GM12878 (cell line): ENCODE measurements around the gene UST. TPM values are rescaled to one million over a fixed set of nuclear protein-coding genes. Genes with fewer than 3 reads are reported as not detected.

Experiments
- ATAC-seq: fragments of 200-7000 bp; cut with Tn5 transposase; 3 replicates; pipeline ENCODE4 v1.9.1; 2020; ENCODE audit warnings: mild to moderate bottlenecking, moderate library complexity
- BruUV-seq: library from RNA; stranded (reverse); fragments of 400-500 nt; replicated peaks from 2 replicates; lab custom pipeline; 2021; lab: Mats Ljungman, UMichigan
- CTCF ChIA-PET: fragments of 300-600 bp; sonication (Branson Sonifier 250); formaldehyde crosslinking; extraction: SDS; loops from one replicate; lab custom pipeline; 2021; ENCODE audit warnings: inconsistent platforms; lab: Yijun Ruan, JAX
- POLR2A ChIA-PET: fragments of 350-600 bp; formaldehyde crosslinking; extraction: SDS; loops from one replicate; lab custom pipeline; 2021; ENCODE audit warnings: inconsistent platforms; lab: Charles Lee
- RAD21 ChIA-PET: fragments of 300-600 bp; sonication (Branson Sonifier 250); formaldehyde crosslinking; loops from one replicate; lab custom pipeline; 2023; ENCODE audit warnings: antibody characterized with exemption; ENCODE audit not compliant: unreplicated experiment; lab: Charles Lee
- SMC1A ChIA-PET: fragments of 300-600 bp; sonication (Branson Sonifier 250); formaldehyde crosslinking; loops from one replicate; lab custom pipeline; 2023; ENCODE audit not compliant: unreplicated experiment, uncharacterized antibody; lab: Charles Lee
- DNase-seq: peaks from one replicate; pipeline ENCODE4 v3.0.0-alpha.2; 2011; ENCODE audit warnings: low read depth, low spot score
- FAIRE-seq: peaks from 3 replicates; lab custom pipeline; 2011; peaks lifted over from hg19 to GRCh38; lab: Jason Lieb, UNC
- H2AFZ ChIP-seq: 2 replicates; pipeline ENCODE4 v1.6.0; 2011; ENCODE audit warnings: low read depth, low read length, control low read depth; ENCODE audit not compliant: control insufficient read depth
- H3K27ac ChIP-seq: 2 replicates; pipeline ENCODE4 v1.5.1; 2011; ENCODE audit warnings: control low read depth; ENCODE audit not compliant: control insufficient read depth, insufficient read depth
- H3K27me3 ChIP-seq, 2 experiments: replicated peaks in 1 of 2; 2 replicates each; pipeline versions ENCODE4 v1.6.0 to v1.6.1; 2011; ENCODE audit warnings: low read length in 1 of 2; ENCODE audit not compliant: control insufficient read depth in 2 of 2, insufficient read depth in 2 of 2
- H3K36me3 ChIP-seq, 2 experiments: 2 replicates each; pipeline ENCODE4 v1.5.1; 2011; ENCODE audit warnings: low read length in 1 of 2; ENCODE audit not compliant: control insufficient read depth in 2 of 2, insufficient read depth in 2 of 2
- H3K4me1 ChIP-seq: 2 replicates; pipeline ENCODE4 v1.6.1; 2011; ENCODE audit warnings: mild to moderate bottlenecking, low read length, moderate library complexity, mixed read lengths; ENCODE audit not compliant: control insufficient read depth, insufficient read depth
- H3K4me2 ChIP-seq: 2 replicates; pipeline ENCODE4 v1.6.0; 2011; ENCODE audit warnings: control low read depth; ENCODE audit not compliant: control insufficient read depth, insufficient read depth
- H3K4me3 ChIP-seq: fragments of 200-600 bp; sonication (generic); 2 replicates; pipeline ENCODE4 v1.5.1; 2016
- H3K79me2 ChIP-seq: 2 replicates; pipeline ENCODE4 v1.6.0; 2011; ENCODE audit warnings: low read length; ENCODE audit not compliant: control insufficient read depth, insufficient read depth
- H3K9ac ChIP-seq: 2 replicates; pipeline ENCODE4 v1.8.0; 2011; ENCODE audit warnings: low read length, control low read depth, mixed read lengths; ENCODE audit not compliant: control insufficient read depth, insufficient read depth
- H3K9me3 ChIP-seq: replicated peaks from 3 replicates; pipeline ENCODE4 v1.5.1; 2011; ENCODE audit warnings: mild to moderate bottlenecking, low read length; ENCODE audit not compliant: control insufficient read depth, insufficient read depth
- H4K20me1 ChIP-seq: 2 replicates; pipeline ENCODE4 v1.6.0; 2011; ENCODE audit not compliant: control insufficient read depth, insufficient read depth
- BHLHE40 ChIP-seq, 2 experiments: fragments of 450-650 bp in 1 of 2; IDR thresholded peaks; 2 replicates each; pipeline ENCODE4 v1.6.1; 2011 to 2017; ENCODE audit warnings: low read depth in 2 of 2, borderline replicate concordance in 1 of 2, improper control_type of control experiment in 1 of 2, low read length in 1 of 2, mild to moderate bottlenecking in 1 of 2
- CBX3 ChIP-seq: fragments of 200-600 bp; sonication (generic); IDR thresholded peaks from 2 replicates; pipeline ENCODE4 v1.6.1; 2016; ENCODE audit warnings: low read depth, borderline replicate concordance
- CBX5 ChIP-seq: sonication (generic); IDR thresholded peaks from 2 replicates; pipeline ENCODE4 v1.6.1; 2016; ENCODE audit warnings: low read depth, moderate library complexity, mild to moderate bottlenecking, inconsistent platforms
- ESRRA ChIP-seq: IDR thresholded peaks from 2 replicates; pipeline ENCODE4 v1.6.1; 2012; ENCODE audit warnings: mild to moderate bottlenecking, low read length, improper control_type of control experiment
- EZH2 ChIP-seq: IDR thresholded peaks from 2 replicates; pipeline ENCODE4 v1.6.1; 2012; ENCODE audit warnings: low read depth, mild to moderate bottlenecking, control low read depth, inconsistent platforms, low read length, borderline replicate concordance; ENCODE audit not compliant: control insufficient read depth
- FOS ChIP-seq: IDR thresholded peaks from 3 replicates; pipeline ENCODE4 v1.6.1; 2011; ENCODE audit warnings: borderline replicate concordance; ENCODE audit not compliant: insufficient read length; ENCODE audit errors: extremely low read depth
- GATAD2B ChIP-seq: fragments of 450-650 bp; conservative IDR thresholded peaks from 2 replicates; pipeline ENCODE4 v1.6.1; 2017; ENCODE audit warnings: low read depth, mild to moderate bottlenecking, moderate library complexity
- NBN ChIP-seq: fragments of 450-650 bp; IDR thresholded peaks from 2 replicates; pipeline ENCODE4 v1.6.1; 2016
- NFIC ChIP-seq: IDR thresholded peaks from 2 replicates; pipeline ENCODE4 v1.6.1; 2012; ENCODE audit warnings: low read depth, mild to moderate bottlenecking, inconsistent platforms, low read length, moderate library complexity
- RCOR1 ChIP-seq: conservative IDR thresholded peaks from 2 replicates; pipeline ENCODE4 v1.6.1; 2012; ENCODE audit warnings: low read depth, low read length, improper control_type of control experiment
- STAT1 ChIP-seq: fragments of 450-650 bp; conservative IDR thresholded peaks from 2 replicates; pipeline ENCODE4 v1.6.1; 2014; ENCODE audit warnings: antibody characterized with exemption, mild to moderate bottlenecking
- TCF3 ChIP-seq: IDR thresholded peaks from 2 replicates; pipeline ENCODE4 v1.6.1; 2012; ENCODE audit warnings: low read depth, mild to moderate bottlenecking, low read length, borderline replicate concordance; ENCODE audit not compliant: insufficient read depth
- ZNF622 ChIP-seq: fragments of 450-650 bp; IDR thresholded peaks from 2 replicates; pipeline ENCODE4 v1.6.1; 2017; ENCODE audit warnings: mild to moderate bottlenecking, inconsistent platforms
- WGBS: methylation state at CpG from one replicate; pipeline ENCODE4 v1.1.6; 2016; ENCODE audit warnings: low lambda C conversion rate; ENCODE audit not compliant: insufficient replicate concordance, insufficient coverage; ENCODE audit errors: missing lambda C conversion rate; 5-methylcytosine and 5-hydroxymethylcytosine counted together
- in situ Hi-C: fragments of 300-500 bp; cut with MboI; formaldehyde crosslinking; loops from 9 replicates; pipeline ENCODE4 v1.14.3; 2018; ENCODE audit warnings: mixed read lengths
- intact Hi-C: fragments of 100-400 bp; cut with micrococcal nuclease; formaldehyde crosslinking; loops from one replicate; pipeline ENCODE4 v1.14.2; 2022; ENCODE audit not compliant: unreplicated experiment
- polyA plus RNA-seq, 11 experiments: library from polyadenylated mRNA; depleted of rRNA in 4 of 11; unstranded in 6 of 11; stranded (reverse) in 5 of 11; fragments of >200 nt; fragmentation: Nextera tagmentation in 4 of 11; fragmentation: Illumina TruSeq in 1 of 11; extraction: Ambion mirVana in 4 of 11; extraction: Trizol in 1 of 11; gene quantifications; 1 replicate in 1 of 11; 2 replicates in 10 of 11; pipeline versions ENCODE4 v1.2.1 to v1.2.3, GENCODE V29; 2011 to 2016; ENCODE audit warnings: inconsistent platforms in 2 of 11, missing spikeins in 2 of 11, low read depth in 1 of 11
- total RNA-seq, 4 experiments: library from RNA; depleted of rRNA in 3 of 4; stranded (reverse); fragments of >200 nt in 3 of 4; fragmentation: Illumina TruSeq in 1 of 4; extraction: Trizol in 1 of 4; gene quantifications; 2 replicates each; pipeline versions ENCODE4 v1.2.1 to v1.2.3, GENCODE V29; 2013 to 2021
- TF ChIP-seq, protein P1 (sequence below): fragments of 450-650 bp; IDR thresholded peaks from 2 replicates; pipeline ENCODE4 v1.6.1; 2017; ENCODE audit warnings: low read depth, mild to moderate bottlenecking, moderate library complexity

UST gene
- total and polyA plus RNA-seq, 10 of the 15 experiments (the other 5 are each of a cell fraction or from before 2014, with no cell fraction given), result 0.74 to 43.3 (median 2.2) TPM

GRCh38 chr6:148780918-148781436 lies 34.1 kb downstream of the UST start (continued):
- TF ChIP-seq BHLHE40 (IDR thresholded peaks at IDR 0.05; ENCODE audit: borderline replicate concordance in 1 of 2, low read depth in 2 of 2, low read length in 1 of 2), result peak; percentile 89
- TF ChIP-seq ESRRA, result no peak
- TF ChIP-seq TCF3, result no peak
- no peak for TF ChIP-seq NBN
- TF ChIP-seq CBX5, result peak; percentile 82
- peak; percentile 79 for TF ChIP-seq NFIC
- TF ChIP-seq EZH2, result no peak
- no peak for TF ChIP-seq GATAD2B
- 0 out of 2 replicates have a peak, but pooled peaks have one; percentile 70 for TF ChIP-seq RCOR1

DNA sequence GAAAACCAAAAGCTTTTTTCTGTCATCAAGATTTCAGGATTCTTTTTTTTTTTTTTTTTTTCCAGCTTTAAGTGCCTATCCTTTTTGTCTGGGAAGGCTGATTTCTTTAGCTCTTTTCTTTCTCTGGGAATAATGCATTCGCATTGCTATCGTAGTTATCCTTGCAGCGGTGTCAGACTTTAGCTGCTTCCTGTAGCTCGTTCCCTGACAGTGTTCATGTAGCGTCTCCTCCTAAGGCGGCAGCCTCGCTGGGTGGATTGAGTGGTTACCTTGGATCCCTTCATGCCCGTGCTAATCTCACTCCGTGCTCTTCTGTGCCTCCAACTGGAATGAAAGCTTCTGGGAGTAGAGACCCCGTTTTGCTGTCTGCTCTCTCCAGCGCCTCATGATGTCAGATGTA lies 43.1 kb downstream of the UST start:
- CTCF ChIA-PET, result interaction anchor here (0.7 to 1.1 kb wide), 2 partner anchors 9 to 30 kb away, joined by 3 to 5 read pairs; no protein-coding TSS in a partner anchor
- no TSS peak for BruUV-seq
- TF ChIP-seq STAT1, result no peak
- TF ChIP-seq, protein P1, sequence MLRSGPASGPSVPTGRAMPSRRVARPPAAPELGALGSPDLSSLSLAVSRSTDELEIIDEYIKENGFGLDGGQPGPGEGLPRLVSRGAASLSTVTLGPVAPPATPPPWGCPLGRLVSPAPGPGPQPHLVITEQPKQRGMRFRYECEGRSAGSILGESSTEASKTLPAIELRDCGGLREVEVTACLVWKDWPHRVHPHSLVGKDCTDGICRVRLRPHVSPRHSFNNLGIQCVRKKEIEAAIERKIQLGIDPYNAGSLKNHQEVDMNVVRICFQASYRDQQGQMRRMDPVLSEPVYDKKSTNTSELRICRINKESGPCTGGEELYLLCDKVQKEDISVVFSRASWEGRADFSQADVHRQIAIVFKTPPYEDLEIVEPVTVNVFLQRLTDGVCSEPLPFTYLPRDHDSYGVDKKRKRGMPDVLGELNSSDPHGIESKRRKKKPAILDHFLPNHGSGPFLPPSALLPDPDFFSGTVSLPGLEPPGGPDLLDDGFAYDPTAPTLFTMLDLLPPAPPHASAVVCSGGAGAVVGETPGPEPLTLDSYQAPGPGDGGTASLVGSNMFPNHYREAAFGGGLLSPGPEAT, result no peak
- no peak for TF ChIP-seq CBX3
- TF ChIP-seq FOS, result no peak
- no peak for TF ChIP-seq ZNF622
- Histone ChIP-seq H3K4me2 (no peak overlapping the region), H3K27ac (no peak overlapping the region), H3K9me3 (peaks cover 5% of the 10 kb centered on the region; the same call in 2 of the 3 replicates), H3K79me2 (no peaks in the 10 kb centered on the region), H3K4me1 (no peaks in the 10 kb centered on the region), H3K4me3 (no peak overlapping the region), H3K9ac (no peak overlapping the region), H4K20me1 (no peaks in the 10 kb centered on the region), H2AFZ (no peak overlapping the region), H3K36me3 (no peaks in the 10 kb centered on the region), H3K27me3 (peaks cover 0 to 7% of the 10 kb centered on the region in 2 experiments; a peak in 2 of 4 replicates)
- no peak for ATAC-seq
- intact Hi-C loops, result no loop called here
- RAD21 ChIA-PET, result interaction anchor here (0.7 to 1.5 kb wide), 4 partner anchors 8 to 77 kb away, joined by 3 to 5 read pairs (median 4); no protein-coding TSS in a partner anchor
- in situ Hi-C loops, result no loop called here
- 71% methylated on average over 10 of the region's 11 CpGs for WGBS
- SMC1A ChIA-PET, result interaction anchor here (0.6 to 2.4 kb wide), 7 partner anchors 9 to 262 kb away, joined by 3 to 14 read pairs (median 3); no protein-coding TSS in a partner anchor
- FAIRE-seq, result no peak
- POLR2A ChIA-PET, result interaction anchor here (0.6 to 1.0 kb wide), 2 partner anchors 9 to 49 kb away, joined by 3 to 4 read pairs; no protein-coding TSS in a partner anchor
- no peak for DNase-seq
